ENCODE data around the gene ANKRD31.

GRCh38 chr5:75245023-75245422 lies 8.3 kb upstream of the ANKRD31 start:
- no peak for TF ChIP-seq JUN (IDR thresholded peaks at IDR 0.05)
- TF ChIP-seq TP53 (CRISPR knock-in tag; IDR thresholded peaks at IDR 0.05) = no peak
- no peak for TF ChIP-seq BHLHE40 (IDR thresholded peaks at IDR 0.05; ENCODE audit: low read depth, low read length)
- TF ChIP-seq MAX (IDR thresholded peaks at IDR 0.05) = no peak
- TF ChIP-seq CBX2 (IDR thresholded peaks at IDR 0.05; ENCODE audit: borderline replicate concordance, low read depth) = no peak
- no peak for TF ChIP-seq POLR2A (IDR thresholded peaks at IDR 0.05; ENCODE audit: low read length)
